Measurements from ENCODE around the gene VTI1B. TPM values are rescaled to one million over a fixed set of nuclear protein-coding genes. Genes with fewer than 3 reads are reported as not detected.

The VTI1B gene
- total and polyA plus RNA-seq, 4 experiments from 2014 or later: 62.1 to 97.8 (median 71.8) TPM

GRCh38 chr14:67680941-67681340 lies 6.5 kb upstream of the VTI1B start:
- H3K4me1 ChIP-seq (ENCODE audit: insufficient read depth, low read length): peaks cover 10% of the 10 kb centered on the region
- H3K27ac Mint-ChIP-seq: peak overlapping the region in 4 of 7 donors; percentile 18 to 78 (median 66)
- no peak overlapping the region for H3K4me3 ChIP-seq (ENCODE audit: low read length in 2 of 2)
- H3K4me1 Mint-ChIP-seq: peaks cover 9 to 30% (median 14%) of the 10 kb centered on the region in 4 donors
- H3K36me3 Mint-ChIP-seq: peaks cover 19 to 54% of the 10 kb centered on the region in 2 donors
- no peak overlapping the region for H3K4me3 Mint-ChIP-seq
- DNase-seq: no peak
- no peaks in the 10 kb centered on the region for H3K36me3 ChIP-seq (ENCODE audit: insufficient read depth, low read length)
- ChIA-PET POLR2A (ENCODE audit: partially characterized antibody) (no interaction called here), CTCF (ENCODE audit: partially characterized antibody) (interaction anchor here (0.6 to 1.2 kb wide), 3 partner anchors 62 to 321 kb away, joined by 3 read pairs; partner anchors contain the start of gene ATP6V1D)
- H3K27ac ChIP-seq (ENCODE audit: low read depth, low read length): no peak overlapping the region
- no peaks in the 10 kb centered on the region for H3K9me3 ChIP-seq (ENCODE audit: control insufficient read depth in 1 of 2, low read length in 2 of 2)
- intact Hi-C loops (cut with micrococcal nuclease): no loop called here
- H3K27me3 Mint-ChIP-seq: no peaks in the 10 kb centered on the region
- H3K27me3 ChIP-seq (ENCODE audit: insufficient read depth, low read length): no peaks in the 10 kb centered on the region
- H3K9me3 Mint-ChIP-seq: no peaks in the 10 kb centered on the region

GRCh38 chr14:67680121-67680602 lies 5.7 kb upstream of the VTI1B start:
- intact Hi-C loops (cut with micrococcal nuclease): no loop called here

DNA sequence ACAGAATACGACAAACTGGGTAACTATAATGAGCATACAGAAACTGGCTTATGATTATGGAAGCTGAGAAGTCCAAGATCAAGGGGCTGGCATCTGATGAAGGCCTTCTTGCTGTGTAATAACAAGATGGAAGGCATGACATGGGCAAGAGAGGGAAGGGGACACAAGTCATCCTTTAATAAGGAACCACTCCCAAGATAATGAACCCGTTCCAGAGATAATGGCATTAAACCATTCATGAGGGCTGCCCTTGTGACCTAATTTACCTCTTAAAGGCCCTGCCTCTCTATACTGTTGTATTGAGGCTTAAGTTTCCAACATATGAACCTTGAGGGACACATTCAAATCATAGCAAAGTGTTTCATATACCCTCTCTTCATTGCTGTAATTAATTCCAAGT lies 4.6 kb upstream of the VTI1B start:
- Mint-ChIP-seq H3K9me3 (no peaks in the 10 kb centered on the region), H3K27me3 (no peaks in the 10 kb centered on the region), H3K4me1 (peaks cover 11 to 31% (median 19%) of the 10 kb centered on the region in 4 donors), H3K4me3 (no peak overlapping the region), H3K27ac (peak overlapping the region in 3 of 7 donors; percentile 7 to 56 (median 47)), H3K36me3 (peaks cover 9 to 38% of the 10 kb centered on the region in 2 donors)
- no peak overlapping the region for H3K27ac ChIP-seq (ENCODE audit: low read depth, low read length)
- ChIA-PET CTCF (ENCODE audit: partially characterized antibody) (interaction anchor here (1.0 to 1.2 kb wide), 2 partner anchors 25 to 92 kb away, joined by 3 read pairs; no protein-coding TSS in a partner anchor), POLR2A (ENCODE audit: partially characterized antibody) (interaction anchor here (0.6 kb wide), 1 partner anchor 119 kb away, joined by 3 read pairs; no protein-coding TSS in a partner anchor)
- no peak overlapping the region for H3K4me3 ChIP-seq (ENCODE audit: low read length in 2 of 2)
- H3K9me3 ChIP-seq (ENCODE audit: control insufficient read depth in 1 of 2, low read length in 2 of 2): no peaks in the 10 kb centered on the region
- DNase-seq: no peak
- peaks cover 11% of the 10 kb centered on the region for H3K4me1 ChIP-seq (ENCODE audit: insufficient read depth, low read length)
- no peaks in the 10 kb centered on the region for H3K36me3 ChIP-seq (ENCODE audit: insufficient read depth, low read length)
- intact Hi-C loops (cut with micrococcal nuclease): no loop called here
- no peaks in the 10 kb centered on the region for H3K27me3 ChIP-seq (ENCODE audit: insufficient read depth, low read length)

More at GRCh38 chr14:67680121-67680602, 5.7 kb upstream of the VTI1B start:
- peaks cover 11 to 30% (median 17%) of the 10 kb centered on the region in 4 donors for H3K4me1 Mint-ChIP-seq
- no peak overlapping the region for H3K4me3 Mint-ChIP-seq
- Histone ChIP-seq H3K4me3 (ENCODE audit: low read length in 2 of 2) (no peak overlapping the region), H3K4me1 (ENCODE audit: insufficient read depth, low read length) (peaks cover 10% of the 10 kb centered on the region), H3K36me3 (ENCODE audit: insufficient read depth, low read length) (no peaks in the 10 kb centered on the region), H3K9me3 (ENCODE audit: control insufficient read depth in 1 of 2, low read length in 2 of 2) (no peaks in the 10 kb centered on the region), H3K27me3 (ENCODE audit: insufficient read depth, low read length) (no peaks in the 10 kb centered on the region), H3K27ac (ENCODE audit: low read depth, low read length) (no peak overlapping the region)
- peak overlapping the region in 3 of 7 donors; percentile 25 to 78 (median 42) for H3K27ac Mint-ChIP-seq
- DNase-seq: no peak
- H3K9me3 Mint-ChIP-seq: no peaks in the 10 kb centered on the region
- H3K36me3 Mint-ChIP-seq: peaks cover 16 to 47% of the 10 kb centered on the region in 2 donors
- no peaks in the 10 kb centered on the region for H3K27me3 Mint-ChIP-seq
- ChIA-PET POLR2A (ENCODE audit: partially characterized antibody) (no interaction called here), CTCF (ENCODE audit: partially characterized antibody) (interaction anchor here (0.6 to 1.2 kb wide), 4 partner anchors 61 to 320 kb away, joined by 3 read pairs; partner anchors contain the start of gene ATP6V1D)

DNA sequence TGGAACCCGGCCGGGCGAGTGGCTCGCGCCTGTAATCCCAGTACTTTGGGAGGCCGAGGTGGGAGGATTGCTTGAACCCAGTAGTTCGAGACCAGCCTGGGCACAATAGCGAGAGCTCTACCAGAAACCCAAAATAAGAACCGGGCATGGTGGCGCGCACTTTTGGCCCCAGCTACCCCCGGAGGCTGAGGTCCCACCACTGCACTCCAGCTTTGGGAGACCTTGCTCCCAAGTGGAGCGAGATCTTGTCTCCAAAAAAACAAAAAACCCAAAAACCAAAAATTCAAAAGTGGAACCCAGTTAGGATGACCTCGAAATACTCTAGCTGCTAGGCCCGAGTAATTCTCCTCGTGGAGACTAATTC lies 769 bp upstream of the VTI1B start:
- Mint-ChIP-seq H3K9me3 (no peaks in the 10 kb centered on the region), H3K27ac (peak overlapping the region; percentile 72 to 95 (median 92)), H3K27me3 (no peaks in the 10 kb centered on the region), H3K36me3 (peaks cover 0 to 11% of the 10 kb centered on the region in 2 donors), H3K4me3 (peak overlapping the region; percentile 86 to 94 (median 90)), H3K4me1 (peaks cover 19 to 48% (median 35%) of the 10 kb centered on the region in 4 donors)
- ChIA-PET POLR2A (ENCODE audit: partially characterized antibody) (interaction anchor here (0.8 to 3.3 kb wide), 9 partner anchors 12 to 1723 kb away, joined by 3 to 28 read pairs (median 3); partner anchors contain the start of genes ATP6V1D, EIF2S1, ERH and PIGH), CTCF (ENCODE audit: partially characterized antibody) (interaction anchor here (0.9 to 1.9 kb wide), 4 partner anchors 29 to 75 kb away, joined by 3 to 10 read pairs (median 4); partner anchors contain the start of gene PIGH)
- H3K4me3 ChIP-seq (ENCODE audit: low read length in 2 of 2): peak overlapping the region; percentile 66 to 96
- H3K27ac ChIP-seq (ENCODE audit: low read depth, low read length): peak overlapping the region; percentile 87
- intact Hi-C loops (cut with micrococcal nuclease): loop anchor here (2.0 kb wide), 3 partner anchors 56 to 1724 kb away; partner anchors contain the start of genes ARG2, ERH, PIGH and SLC39A9
- peaks cover 43% of the 10 kb centered on the region for H3K4me1 ChIP-seq (ENCODE audit: insufficient read depth, low read length)
- H3K36me3 ChIP-seq (ENCODE audit: insufficient read depth, low read length): no peaks in the 10 kb centered on the region
- no peaks in the 10 kb centered on the region for H3K9me3 ChIP-seq (ENCODE audit: control insufficient read depth in 1 of 2, low read length in 2 of 2)
- H3K27me3 ChIP-seq (ENCODE audit: insufficient read depth, low read length): no peaks in the 10 kb centered on the region
- DNase-seq: no peak

GRCh38 chr14:67674139-67674479 lies 323 bp downstream of the VTI1B start:
- peak overlapping the region; percentile 66 to 96 for H3K4me3 ChIP-seq (ENCODE audit: low read length in 2 of 2)
- peak overlapping the region; percentile 85 to 94 (median 91) for H3K4me3 Mint-ChIP-seq
- H3K27me3 Mint-ChIP-seq: no peaks in the 10 kb centered on the region
- CTCF ChIA-PET (ENCODE audit: partially characterized antibody): interaction anchor here (1.0 to 1.9 kb wide), 6 partner anchors 18 to 74 kb away, joined by 3 to 6 read pairs (median 5); partner anchors contain the start of gene PIGH
- H3K27ac Mint-ChIP-seq: peak overlapping the region; percentile 72 to 95 (median 84)
- POLR2A ChIA-PET (ENCODE audit: partially characterized antibody): interaction anchor here (0.6 to 3.3 kb wide), 6 partner anchors 18 to 315 kb away, joined by 3 to 28 read pairs (median 6); partner anchors contain the start of genes ATP6V1D, PIGH, RDH11 and ZFYVE26
- H3K9me3 ChIP-seq (ENCODE audit: control insufficient read depth in 1 of 2, low read length in 2 of 2): no peaks in the 10 kb centered on the region
- intact Hi-C loops (cut with micrococcal nuclease): loop anchor here (1.0 to 2.0 kb wide), 5 partner anchors 21 to 1725 kb away; partner anchors contain the start of genes ARG2, ERH, PIGH and RAD51B
- peak overlapping the region; percentile 87 for H3K27ac ChIP-seq (ENCODE audit: low read depth, low read length)
- H3K4me1 Mint-ChIP-seq: peaks cover 26 to 59% (median 44%) of the 10 kb centered on the region in 4 donors
- H3K9me3 Mint-ChIP-seq: no peaks in the 10 kb centered on the region
- no peaks in the 10 kb centered on the region for H3K27me3 ChIP-seq (ENCODE audit: insufficient read depth, low read length)
- peaks cover 0 to 10% of the 10 kb centered on the region in 2 donors for H3K36me3 Mint-ChIP-seq
- DNase-seq: peak in 2 of 5 donors; percentile 52 to 58
- peaks cover 52% of the 10 kb centered on the region for H3K4me1 ChIP-seq (ENCODE audit: insufficient read depth, low read length)
- no peaks in the 10 kb centered on the region for H3K36me3 ChIP-seq (ENCODE audit: insufficient read depth, low read length)

DNA sequence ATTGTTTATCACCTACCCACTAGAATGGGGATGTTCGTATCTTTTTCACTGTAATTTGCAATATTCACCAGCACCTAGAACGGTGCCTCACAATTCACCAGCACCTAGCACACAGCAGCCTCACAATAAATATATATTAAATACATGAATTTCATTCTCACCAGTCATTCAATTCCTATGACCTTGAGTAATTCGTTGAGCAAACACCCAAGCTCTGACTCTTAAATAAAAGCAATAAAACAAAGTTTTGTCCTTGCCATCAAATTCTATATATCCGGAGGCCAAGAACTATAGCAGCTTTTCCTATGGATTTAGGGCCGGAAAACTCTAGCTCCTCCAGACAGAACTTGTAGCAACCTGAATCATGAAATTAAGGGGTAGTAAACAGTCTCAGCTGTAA lies 981 bp downstream of the VTI1B start:
- Mint-ChIP-seq H3K36me3 (peaks cover 0 to 5% of the 10 kb centered on the region in 2 donors), H3K27me3 (no peaks in the 10 kb centered on the region), H3K27ac (peak overlapping the region in 5 of 7 donors; percentile 35 to 95 (median 83)), H3K4me3 (peak overlapping the region; percentile 80 to 94 (median 89)), H3K4me1 (peaks cover 30 to 66% (median 48%) of the 10 kb centered on the region in 4 donors), H3K9me3 (no peaks in the 10 kb centered on the region)
- CTCF ChIA-PET (ENCODE audit: partially characterized antibody): interaction anchor here (0.9 to 1.9 kb wide), 10 partner anchors 9 to 89 kb away, joined by 3 to 6 read pairs (median 4); partner anchors contain the start of gene PIGH
- no peak for DNase-seq
- peak overlapping the region; percentile 87 for H3K27ac ChIP-seq (ENCODE audit: low read depth, low read length)
- H3K27me3 ChIP-seq (ENCODE audit: insufficient read depth, low read length): no peaks in the 10 kb centered on the region
- H3K4me3 ChIP-seq (ENCODE audit: low read length in 2 of 2): peak overlapping the region; percentile 66 to 96
- H3K4me1 ChIP-seq (ENCODE audit: insufficient read depth, low read length): peaks cover 59% of the 10 kb centered on the region
- no peaks in the 10 kb centered on the region for H3K9me3 ChIP-seq (ENCODE audit: control insufficient read depth in 1 of 2, low read length in 2 of 2)
- intact Hi-C loops (cut with micrococcal nuclease): no loop called here
- POLR2A ChIA-PET (ENCODE audit: partially characterized antibody): interaction anchor here (0.9 to 3.3 kb wide), 4 partner anchors 19 to 73 kb away, joined by 4 to 28 read pairs (median 14); partner anchors contain the start of genes PIGH and RDH11
- no peaks in the 10 kb centered on the region for H3K36me3 ChIP-seq (ENCODE audit: insufficient read depth, low read length)

DNA sequence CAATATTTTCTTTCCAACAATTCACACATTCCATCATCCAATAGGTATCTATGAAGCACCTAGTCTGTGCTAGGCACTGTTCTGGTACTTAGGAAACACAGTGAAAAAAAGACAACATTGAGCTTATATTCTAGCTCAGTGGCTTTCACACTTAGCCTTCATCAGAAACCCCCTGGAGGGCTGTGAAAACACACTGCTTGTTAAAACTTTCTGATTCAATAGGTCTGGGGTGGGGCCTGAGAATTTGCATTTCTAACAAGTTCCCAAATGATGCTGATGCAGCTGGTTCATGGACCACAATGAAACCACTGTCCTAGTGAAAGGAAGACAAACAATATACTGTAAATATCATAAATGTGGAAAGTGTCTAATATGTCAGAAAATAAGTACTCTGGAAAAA lies 5.9 kb downstream of the VTI1B start:
- H3K9me3 Mint-ChIP-seq: no peaks in the 10 kb centered on the region
- no peak overlapping the region for H3K4me3 ChIP-seq (ENCODE audit: low read length in 2 of 2)
- H3K4me1 Mint-ChIP-seq: peaks cover 38 to 78% (median 58%) of the 10 kb centered on the region in 4 donors
- intact Hi-C loops (cut with micrococcal nuclease): no loop called here
- peaks cover 0 to 7% of the 10 kb centered on the region in 2 donors for H3K36me3 Mint-ChIP-seq
- no peaks in the 10 kb centered on the region for H3K27me3 Mint-ChIP-seq
- H3K4me3 Mint-ChIP-seq: peak overlapping the region in 1 of 8 donors; percentile 12
- no peaks in the 10 kb centered on the region for H3K36me3 ChIP-seq (ENCODE audit: insufficient read depth, low read length)
- H3K27ac ChIP-seq (ENCODE audit: low read depth, low read length): no peak overlapping the region
- POLR2A ChIA-PET (ENCODE audit: partially characterized antibody): interaction anchor here (1.2 kb wide), 1 partner anchor 69 kb away, joined by 3 read pairs; the partner anchor contains the start of gene PIGH
- no peak for DNase-seq
- H3K4me1 ChIP-seq (ENCODE audit: insufficient read depth, low read length): peaks cover 59% of the 10 kb centered on the region
- no peaks in the 10 kb centered on the region for H3K27me3 ChIP-seq (ENCODE audit: insufficient read depth, low read length)
- peak overlapping the region in 5 of 7 donors; percentile 3 to 85 (median 57) for H3K27ac Mint-ChIP-seq
- H3K9me3 ChIP-seq (ENCODE audit: control insufficient read depth in 1 of 2, low read length in 2 of 2): no peaks in the 10 kb centered on the region
- CTCF ChIA-PET (ENCODE audit: partially characterized antibody): interaction anchor here (0.7 to 3.7 kb wide), 7 partner anchors 24 to 244 kb away, joined by 3 to 19 read pairs (median 3); partner anchors contain the start of genes PIGH and RDH11

All from CD4-positive, alpha-beta memory T cell (primary cell).